ENCODE results near the gene EFNB1. TPM values are rescaled to one million over a fixed set of nuclear protein-coding genes. Genes with fewer than 3 reads are reported as not detected.

The EFNB1 gene
- total and polyA plus RNA-seq, 8 donors: 2.4 to 13.3 (median 5.5) TPM

- Histone ChIP-seq H3K4me1 (no peaks in the 10 kb centered on the region), H3K27me3 (peaks cover 0 to 3% (median 0%) of the 10 kb centered on the region in 4 donors), H3K36me3 (no peaks in the 10 kb centered on the region), H3K27ac (no peak overlapping the region), H3K9me3 (no peaks in the 10 kb centered on the region), H3K4me3 (no peak overlapping the region)
- no peak for ATAC-seq
- TF ChIP-seq, protein P1, sequence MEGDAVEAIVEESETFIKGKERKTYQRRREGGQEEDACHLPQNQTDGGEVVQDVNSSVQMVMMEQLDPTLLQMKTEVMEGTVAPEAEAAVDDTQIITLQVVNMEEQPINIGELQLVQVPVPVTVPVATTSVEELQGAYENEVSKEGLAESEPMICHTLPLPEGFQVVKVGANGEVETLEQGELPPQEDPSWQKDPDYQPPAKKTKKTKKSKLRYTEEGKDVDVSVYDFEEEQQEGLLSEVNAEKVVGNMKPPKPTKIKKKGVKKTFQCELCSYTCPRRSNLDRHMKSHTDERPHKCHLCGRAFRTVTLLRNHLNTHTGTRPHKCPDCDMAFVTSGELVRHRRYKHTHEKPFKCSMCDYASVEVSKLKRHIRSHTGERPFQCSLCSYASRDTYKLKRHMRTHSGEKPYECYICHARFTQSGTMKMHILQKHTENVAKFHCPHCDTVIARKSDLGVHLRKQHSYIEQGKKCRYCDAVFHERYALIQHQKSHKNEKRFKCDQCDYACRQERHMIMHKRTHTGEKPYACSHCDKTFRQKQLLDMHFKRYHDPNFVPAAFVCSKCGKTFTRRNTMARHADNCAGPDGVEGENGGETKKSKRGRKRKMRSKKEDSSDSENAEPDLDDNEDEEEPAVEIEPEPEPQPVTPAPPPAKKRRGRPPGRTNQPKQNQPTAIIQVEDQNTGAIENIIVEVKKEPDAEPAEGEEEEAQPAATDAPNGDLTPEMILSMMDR (IDR thresholded peaks at IDR 0.05): no peak
- intact Hi-C loops (cut with DNase I): no loop called here
- 76 to 84% methylated on average over 9 of the region's 9 CpGs for WGBS, 2 donors
- no peak for DNase-seq
- FAIRE-seq: no peak
Measured at GRCh38 chrX:68877606-68878005, 48.8 kb downstream of the EFNB1 start.

- H3K27ac ChIP-seq: no peak overlapping the region
- H3K4me3 ChIP-seq: no peak overlapping the region
- FAIRE-seq (no peak), DNase-seq (peak in 1 of 6 donors; percentile 30), ATAC-seq (no peak)
- H3K27me3 ChIP-seq: peaks cover 0 to 3% (median 0%) of the 10 kb centered on the region in 4 donors
- no peaks in the 10 kb centered on the region for H3K9me3 ChIP-seq
- no peaks in the 10 kb centered on the region for H3K36me3 ChIP-seq
- H3K4me1 ChIP-seq: no peaks in the 10 kb centered on the region
- intact Hi-C loops (cut with DNase I): no loop called here
- WGBS, 2 donors: 61 to 80% methylated on average over 10 to 11 of the region's 11 CpGs
- TF ChIP-seq, protein P1 (IDR thresholded peaks at IDR 0.05): no peak
Measured at GRCh38 chrX:68878977-68879645, 50.3 kb downstream of the EFNB1 start.

DNA sequence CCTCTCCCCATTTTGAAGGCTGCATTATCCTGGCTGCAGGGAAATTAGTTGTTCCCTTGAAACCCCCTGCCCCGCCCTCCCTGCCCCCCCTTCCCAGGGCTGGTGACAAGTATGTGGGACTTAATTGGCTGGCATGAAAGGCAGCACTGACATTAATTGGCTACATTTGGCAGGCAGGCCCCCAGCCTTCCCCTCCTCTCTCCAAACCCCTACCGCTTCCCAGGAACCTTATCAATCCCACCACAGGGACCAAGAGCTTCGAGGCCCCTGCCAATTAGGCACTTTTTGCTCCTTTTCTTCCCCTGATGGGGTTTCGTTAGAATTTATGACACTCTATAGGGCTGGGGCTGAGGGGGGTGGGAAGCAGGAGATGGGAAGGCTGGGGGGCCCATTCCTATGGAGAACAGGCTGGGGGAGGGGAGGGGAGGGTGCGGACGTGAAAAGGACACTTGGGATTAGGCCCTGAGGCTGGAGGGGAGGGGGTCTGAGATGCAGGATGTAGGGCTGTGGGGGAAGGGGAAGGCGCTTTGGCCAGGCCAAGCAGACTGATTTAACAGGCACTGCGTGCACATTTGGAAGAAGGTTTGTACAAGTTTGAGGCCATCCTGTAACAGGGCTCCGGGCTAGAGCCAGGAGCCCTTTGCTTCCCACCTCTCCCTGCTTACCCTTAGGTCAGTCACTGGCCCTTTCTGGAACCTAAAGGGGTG, 52.2 kb downstream of the EFNB1 start:
- H3K27me3 ChIP-seq: peaks cover 0 to 7% (median 0%) of the 10 kb centered on the region in 4 donors
- TF ChIP-seq, protein P1 (IDR thresholded peaks at IDR 0.05): no peak
- 55 to 84% methylated on average over 9 of the region's 9 CpGs for WGBS, 2 donors
- no peak overlapping the region for H3K27ac ChIP-seq
- DNase-seq (peak in 1 of 6 donors; percentile 10), FAIRE-seq (no peak), ATAC-seq (no peak)
- no peaks in the 10 kb centered on the region for H3K36me3 ChIP-seq
- H3K4me3 ChIP-seq: no peak overlapping the region
- H3K9me3 ChIP-seq: no peaks in the 10 kb centered on the region
- H3K4me1 ChIP-seq: no peaks in the 10 kb centered on the region
- intact Hi-C loops (cut with DNase I): no loop called here

DNA sequence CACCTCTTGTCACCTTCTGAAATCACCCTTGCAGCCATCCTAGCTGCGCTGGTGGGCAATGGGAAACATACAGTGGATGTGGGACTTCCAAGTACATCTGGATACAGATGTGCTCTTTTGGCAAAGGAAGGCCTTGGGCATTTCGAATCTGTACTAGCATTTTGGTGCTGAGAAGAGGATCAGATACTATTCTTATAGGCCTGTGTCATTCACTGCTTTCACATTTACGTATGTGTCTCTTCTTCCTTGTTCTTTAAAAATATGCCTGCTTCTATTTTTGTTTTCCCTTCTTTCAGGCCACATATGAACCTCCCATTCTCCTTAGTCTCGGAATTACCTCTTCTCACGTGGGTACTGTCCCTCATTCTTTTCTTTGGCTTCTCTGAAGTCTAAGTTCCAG, 53.1 kb downstream of the EFNB1 start:
- H3K9me3 ChIP-seq: no peaks in the 10 kb centered on the region
- no peaks in the 10 kb centered on the region for H3K36me3 ChIP-seq
- ATAC-seq: no peak
- TF ChIP-seq, protein P1 (IDR thresholded peaks at IDR 0.05): no peak
- WGBS, 2 donors: 53 to 79% methylated on average over 5 of the region's 5 CpGs
- no peak overlapping the region for H3K27ac ChIP-seq
- no peaks in the 10 kb centered on the region for H3K4me1 ChIP-seq
- no peak for DNase-seq
- FAIRE-seq: no peak
- no peak overlapping the region for H3K4me3 ChIP-seq
- intact Hi-C loops (cut with DNase I): no loop called here
- peaks cover 0 to 11% (median 0%) of the 10 kb centered on the region in 4 donors for H3K27me3 ChIP-seq

- no peak for FAIRE-seq
- intact Hi-C loops (cut with DNase I): no loop called here
- Histone ChIP-seq H3K4me1 (no peaks in the 10 kb centered on the region), H3K27ac (no peak overlapping the region), H3K36me3 (no peaks in the 10 kb centered on the region), H3K4me3 (no peak overlapping the region), H3K9me3 (no peaks in the 10 kb centered on the region), H3K27me3 (peaks cover 0 to 14% (median 0%) of the 10 kb centered on the region in 4 donors)
- ATAC-seq: peak in 3 of 4 donors; percentile 50 to 89 (median 75)
- WGBS, 2 donors: 26 to 33% methylated on average over 2 of the region's 2 CpGs
- TF ChIP-seq, protein P1 (IDR thresholded peaks at IDR 0.05): no peak
- DNase-seq: no peak
Measured at GRCh38 chrX:68883800-68884199, 55.0 kb downstream of the EFNB1 start.
